Measurements from ENCODE around the gene CCDC28A. TPM values are rescaled to one million over a fixed set of nuclear protein-coding genes. Genes with fewer than 3 reads are reported as not detected.

Gene CCDC28A
- total and polyA plus RNA-seq, 3 donors from 2014 or later, result 30.3 to 36.4 (median 35.0) TPM

- H3K9me3 ChIP-seq, result no peaks in the 10 kb centered on the region
- no peaks in the 10 kb centered on the region for H3K27me3 ChIP-seq
- 90 to 97% methylated on average over 2 of the region's 2 CpGs for WGBS, 2 donors
- H3K4me1 ChIP-seq, result peaks cover 9% of the 10 kb centered on the region
- DNase-seq, result no peak
- TF ChIP-seq CTCF (IDR thresholded peaks at IDR 0.05), result no peak
- TF ChIP-seq POLR2A (IDR thresholded peaks at IDR 0.05), result no peak
- intact Hi-C loops (cut with DNase I; ENCODE audit: low total_unique reads), result no loop called here
- H3K4me3 ChIP-seq, result no peak overlapping the region
- H3K27ac ChIP-seq, result no peak overlapping the region
- H3K36me3 ChIP-seq (ENCODE audit: low read depth, missing control alignments), result no peaks in the 10 kb centered on the region
These were observed 58.6 kb downstream of the CCDC28A start for GRCh38 chr6:138832182-138832581.

- peak; percentile 63 for DNase-seq
- intact Hi-C loops (cut with DNase I; ENCODE audit: low total_unique reads), result no loop called here
- Histone ChIP-seq H3K27ac (no peak overlapping the region), H3K27me3 (no peaks in the 10 kb centered on the region), H3K9me3 (no peaks in the 10 kb centered on the region), H3K4me3 (no peak overlapping the region), H3K4me1 (peaks cover 9% of the 10 kb centered on the region), H3K36me3 (ENCODE audit: low read depth, missing control alignments) (no peaks in the 10 kb centered on the region)
- WGBS, 2 donors, result 27 to 38% methylated on average over 4 of the region's 4 CpGs
- TF ChIP-seq POLR2A (IDR thresholded peaks at IDR 0.05), result no peak
- TF ChIP-seq CTCF (IDR thresholded peaks at IDR 0.05), result no peak
These were observed 60.4 kb downstream of the CCDC28A start for GRCh38 chr6:138833816-138834539.

- TF ChIP-seq CTCF (IDR thresholded peaks at IDR 0.05), result no peak
- TF ChIP-seq POLR2A (IDR thresholded peaks at IDR 0.05), result no peak
- Histone ChIP-seq H3K9me3 (no peaks in the 10 kb centered on the region), H3K27ac (no peak overlapping the region), H3K4me3 (no peak overlapping the region), H3K27me3 (no peaks in the 10 kb centered on the region), H3K36me3 (ENCODE audit: low read depth, missing control alignments) (no peaks in the 10 kb centered on the region), H3K4me1 (peaks cover 9% of the 10 kb centered on the region)
- intact Hi-C loops (cut with DNase I; ENCODE audit: low total_unique reads), result no loop called here
- 83 to 94% methylated on average over 6 of the region's 6 CpGs for WGBS, 2 donors
- DNase-seq, result no peak
These were observed 63.7 kb downstream of the CCDC28A start for GRCh38 chr6:138837246-138837645.

Other genes with a start within 250 kb of the CCDC28A start
- under 1 TPM; 0.16 to 0.19 TPM for gene ECT2L, start 22.3 kb downstream of the CCDC28A start, total RNA-seq
- gene ECT2L, start 22.3 kb downstream of the CCDC28A start, polyA plus RNA-seq (ENCODE audit: insufficient read depth, low read depth, low replicate concordance), result 1.6 TPM
- gene REPS1, start 214.5 kb downstream of the CCDC28A start, total RNA-seq, result 100 to 1,000 TPM; 160 to 170 TPM
- 82.0 TPM for gene REPS1, start 214.5 kb downstream of the CCDC28A start, polyA plus RNA-seq (ENCODE audit: insufficient read depth, low read depth, low replicate concordance)

All from testis (tissue), 3 donors.